ENCODE measurements around the gene DPH5. TPM values are rescaled to one million over a fixed set of nuclear protein-coding genes. Genes with fewer than 3 reads are reported as not detected.

Gene DPH5
- total and polyA plus RNA-seq, 2 of the 4 experiments (the other 2 are of a cell fraction), result 32.3 to 42.0 TPM

DNA sequence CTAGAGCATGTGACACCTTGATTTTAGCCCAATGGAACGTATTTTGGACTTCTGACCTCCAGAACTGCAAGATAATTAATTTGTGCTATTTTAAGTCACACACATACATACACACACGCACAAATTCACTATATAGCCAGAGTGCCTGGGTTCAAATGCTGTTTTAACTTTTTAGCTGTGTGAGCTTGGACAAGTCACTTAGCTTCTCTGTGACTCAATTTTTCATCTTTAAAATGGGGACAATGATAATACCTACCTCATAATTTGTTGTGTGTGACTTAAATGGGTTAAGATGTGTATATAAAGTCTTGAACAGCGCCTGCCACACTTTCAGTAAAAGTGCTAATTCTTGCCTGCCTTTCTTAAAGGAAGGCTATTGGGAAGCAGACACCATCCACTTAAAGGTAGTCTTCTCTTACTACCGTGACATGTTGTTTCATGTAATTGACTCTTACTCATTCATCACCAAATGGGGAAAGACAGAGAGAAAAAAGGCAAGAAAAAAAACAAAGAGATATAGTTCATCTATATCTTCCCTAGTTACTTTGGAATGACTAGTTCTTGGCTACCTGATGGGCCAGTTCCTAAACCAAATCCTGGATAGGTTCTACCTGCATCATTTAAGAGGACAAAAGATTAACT lies 73.4 kb downstream of the DPH5 start:
- H3K27me3 ChIP-seq (ENCODE audit: control insufficient read depth, insufficient read depth, low read length), result no peaks in the 10 kb centered on the region
- H3K4me3 ChIP-seq (ENCODE audit: insufficient read depth, low read depth, low read length), result no peak overlapping the region
- TF ChIP-seq CEBPB (IDR thresholded peaks at IDR 0.05; ENCODE audit: low read depth, low read length), result no peak
- no peak for TF ChIP-seq MXI1 (IDR thresholded peaks at IDR 0.05; ENCODE audit: borderline replicate concordance, low read depth, low read length)
- no peak for TF ChIP-seq BHLHE40 (IDR thresholded peaks at IDR 0.05; ENCODE audit: low read depth, low read length)
- no peak for TF ChIP-seq CHD1 (IDR thresholded peaks at IDR 0.05; ENCODE audit: low read depth, low read length)
- TF ChIP-seq, protein P1, sequence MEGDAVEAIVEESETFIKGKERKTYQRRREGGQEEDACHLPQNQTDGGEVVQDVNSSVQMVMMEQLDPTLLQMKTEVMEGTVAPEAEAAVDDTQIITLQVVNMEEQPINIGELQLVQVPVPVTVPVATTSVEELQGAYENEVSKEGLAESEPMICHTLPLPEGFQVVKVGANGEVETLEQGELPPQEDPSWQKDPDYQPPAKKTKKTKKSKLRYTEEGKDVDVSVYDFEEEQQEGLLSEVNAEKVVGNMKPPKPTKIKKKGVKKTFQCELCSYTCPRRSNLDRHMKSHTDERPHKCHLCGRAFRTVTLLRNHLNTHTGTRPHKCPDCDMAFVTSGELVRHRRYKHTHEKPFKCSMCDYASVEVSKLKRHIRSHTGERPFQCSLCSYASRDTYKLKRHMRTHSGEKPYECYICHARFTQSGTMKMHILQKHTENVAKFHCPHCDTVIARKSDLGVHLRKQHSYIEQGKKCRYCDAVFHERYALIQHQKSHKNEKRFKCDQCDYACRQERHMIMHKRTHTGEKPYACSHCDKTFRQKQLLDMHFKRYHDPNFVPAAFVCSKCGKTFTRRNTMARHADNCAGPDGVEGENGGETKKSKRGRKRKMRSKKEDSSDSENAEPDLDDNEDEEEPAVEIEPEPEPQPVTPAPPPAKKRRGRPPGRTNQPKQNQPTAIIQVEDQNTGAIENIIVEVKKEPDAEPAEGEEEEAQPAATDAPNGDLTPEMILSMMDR (conservative IDR thresholded peaks at IDR 0.05; ENCODE audit: low read depth, low read length), result no peak
- TF ChIP-seq RFX5 (IDR thresholded peaks at IDR 0.05; ENCODE audit: low read depth, low read length), result no peak
- TF ChIP-seq MAFK (IDR thresholded peaks at IDR 0.05; ENCODE audit: low read depth, low read length), result no peak
- no peak for TF ChIP-seq RAD21 (IDR thresholded peaks at IDR 0.05; ENCODE audit: low read length)
- TF ChIP-seq RCOR1 (IDR thresholded peaks at IDR 0.05; ENCODE audit: insufficient replicate concordance, low read length), result no peak
- no peak for TF ChIP-seq MAZ (IDR thresholded peaks at IDR 0.05; ENCODE audit: borderline replicate concordance, low read depth, low read length)
- no peak for TF ChIP-seq ELK1 (IDR thresholded peaks at IDR 0.05; ENCODE audit: borderline replicate concordance, low read depth, low read length)
- TF ChIP-seq POLR2A (IDR thresholded peaks at IDR 0.05; ENCODE audit: low read depth, low read length), result no peak
- TF ChIP-seq NFE2L2 (IDR thresholded peaks at IDR 0.05; ENCODE audit: low read depth, low read length), result no peak
- no peak for TF ChIP-seq FOS (IDR thresholded peaks at IDR 0.05; ENCODE audit: low read depth, low read length)
- H3K27ac ChIP-seq (ENCODE audit: insufficient read depth, low read length), result no peak overlapping the region
- no peak overlapping the region for H2AK5ac ChIP-seq (ENCODE audit: low read depth, low read length)
- DNase-seq, result no peak
- no peak overlapping the region for H2AFZ ChIP-seq (replicated peaks; ENCODE audit: low read length, poor library complexity)
- in situ Hi-C loops (cut with MboI; ENCODE audit: low sequenced_read_pairs), result no loop called here
- peaks cover 9% of the 10 kb centered on the region for H3K9me1 ChIP-seq (ENCODE audit: insufficient read depth, low read length)
- no peak overlapping the region for H4K5ac ChIP-seq (ENCODE audit: low read depth, low read length)
- peaks cover 8% of the 10 kb centered on the region for H3K4me1 ChIP-seq (ENCODE audit: control insufficient read depth, insufficient read depth, low read length)
- H3K79me1 ChIP-seq (ENCODE audit: low read depth in 1 of 2, low read length in 2 of 2), result peaks cover 15 to 41% of the 10 kb centered on the region in 2 experiments
- intact Hi-C loops (cut with micrococcal nuclease), result loop anchor here (1.0 kb wide), 1 partner anchor 38 kb away; no protein-coding TSS in a partner anchor
- CTCF ChIA-PET, result no interaction called here
- no peak for ATAC-seq (ENCODE audit: low read depth)
- no peaks in the 10 kb centered on the region for H3K9me3 ChIP-seq (ENCODE audit: control insufficient read depth, insufficient read depth, low read length)
- no peak overlapping the region for H3K23ac ChIP-seq (ENCODE audit: low read depth, low read length)
- WGBS, 2 experiments (ENCODE audit: extremely low coverage in 2 of 2, insufficient read length in 1 of 2), result 100% methylated on average over 1 of the region's 4 CpGs; no CpG with 5 or more reads in 1 of the 2 experiments
- no peak overlapping the region for H3K4me2 ChIP-seq (ENCODE audit: low read depth, low read length)
- no peak overlapping the region for H4K8ac ChIP-seq (ENCODE audit: low read depth in 2 of 2, low read length in 2 of 2)
- no peak overlapping the region for H3K14ac ChIP-seq (replicated peaks; ENCODE audit: low read depth, low read length)
- no peaks in the 10 kb centered on the region for H3K36me3 ChIP-seq (ENCODE audit: control insufficient read depth, insufficient read depth, low read length)
- POLR2A ChIA-PET (ENCODE audit: unreplicated experiment), result no interaction called here
- BruUV-seq (replicated peaks), result no TSS peak
- no peak overlapping the region for H3K56ac ChIP-seq (ENCODE audit: extremely low read depth, insufficient read depth, low read length)
- no peak overlapping the region for H3K9ac ChIP-seq (ENCODE audit: low read depth, low read length)
- H2BK5ac ChIP-seq (ENCODE audit: low read depth, low read length, poor library complexity, severe bottlenecking), result no peak overlapping the region
- no peaks in the 10 kb centered on the region for H4K20me1 ChIP-seq (ENCODE audit: insufficient read depth, low read length)
- H2BK15ac ChIP-seq (ENCODE audit: low read depth, low read length), result no peak overlapping the region
- H2BK20ac ChIP-seq (ENCODE audit: low read depth, low read length), result no peak overlapping the region
- H3K4ac ChIP-seq (ENCODE audit: low read depth, low read length), result no peak overlapping the region
- no peak overlapping the region for H2AK9ac ChIP-seq (replicated peaks; ENCODE audit: low read depth, low read length, poor library complexity)
- H3K18ac ChIP-seq (ENCODE audit: low read depth, low read length), result no peak overlapping the region
- dilution Hi-C loops (cut with HindIII; ENCODE audit: low sequenced_read_pairs, unreplicated experiment), result no loop called here
- no peak overlapping the region for H4K91ac ChIP-seq (ENCODE audit: insufficient read depth, low read depth, low read length)
- H2BK120ac ChIP-seq (ENCODE audit: low read depth, low read length), result no peak overlapping the region
